ENCODE data around the gene RAB3GAP1.

- TF ChIP-seq TSHZ2 (CRISPR knock-in tag; IDR thresholded peaks at IDR 0.05) (no peak), BACH2 (CRISPR knock-in tag; IDR thresholded peaks at IDR 0.05; ENCODE audit: borderline replicate concordance) (no peak), ISL1 (CRISPR knock-in tag; IDR thresholded peaks at IDR 0.05) (no peak)
Measured at GRCh38 chr2:135198481-135198880, 146.4 kb downstream of the RAB3GAP1 start.
